ENCODE measurements around the gene CPT1A.

The CPT1A gene

DNA sequence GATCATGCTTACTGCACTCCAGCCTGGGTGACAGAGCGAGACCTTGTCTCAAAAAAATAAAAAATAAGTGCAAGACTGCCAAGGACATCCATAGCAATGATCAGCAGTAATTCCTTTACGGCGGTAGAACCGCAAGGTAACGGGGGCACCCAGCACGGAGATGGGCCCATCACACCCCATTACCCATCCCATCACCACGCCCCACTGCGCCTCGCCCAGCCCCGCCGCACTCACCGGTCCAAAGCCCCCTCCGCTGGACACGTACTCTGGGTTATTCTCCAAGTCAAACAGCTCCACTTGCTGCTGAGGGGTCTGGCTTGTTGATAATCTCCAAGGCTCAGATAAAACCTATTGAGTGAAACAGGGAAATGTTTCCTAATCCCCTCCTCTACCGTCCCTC lies 81.7 kb downstream of the CPT1A start:
- Histone ChIP-seq H3K27me3 (ENCODE audit: insufficient read depth, low read length) (no peaks in the 10 kb centered on the region), H3K4me3 (ENCODE audit: low read depth, low read length, poor library complexity, severe bottlenecking) (no peak overlapping the region), H3F3A (ENCODE audit: insufficient read depth, low read length) (no peaks in the 10 kb centered on the region), H2AFZ (ENCODE audit: low read length) (no peak overlapping the region), H3K4me1 (ENCODE audit: insufficient read depth, low read length, severe bottlenecking) (no peaks in the 10 kb centered on the region), H3K9me3 (ENCODE audit: low read length) (no peaks in the 10 kb centered on the region), H3K36me3 (ENCODE audit: insufficient read depth, low read length) (peaks cover 4% of the 10 kb centered on the region; the same call in 1 of the 2 replicates), H3K27ac (ENCODE audit: low read depth, low read length, poor library complexity, severe bottlenecking) (no peak overlapping the region), H3K9ac (ENCODE audit: low read length) (no peak overlapping the region), H3K79me2 (ENCODE audit: insufficient read depth, low read length) (no peaks in the 10 kb centered on the region), H4K20me1 (ENCODE audit: insufficient read depth, low read length) (no peaks in the 10 kb centered on the region), H3K4me2 (ENCODE audit: low read length) (no peak overlapping the region), H3K9me2 (ENCODE audit: low read depth, low read length) (no peaks in the 10 kb centered on the region)
- TF ChIP-seq CTCF (IDR thresholded peaks at IDR 0.05; ENCODE audit: low read length) (no peak), EZH2 (IDR thresholded peaks at IDR 0.05; ENCODE audit: borderline replicate concordance, low read length) (no peak)

DNA sequence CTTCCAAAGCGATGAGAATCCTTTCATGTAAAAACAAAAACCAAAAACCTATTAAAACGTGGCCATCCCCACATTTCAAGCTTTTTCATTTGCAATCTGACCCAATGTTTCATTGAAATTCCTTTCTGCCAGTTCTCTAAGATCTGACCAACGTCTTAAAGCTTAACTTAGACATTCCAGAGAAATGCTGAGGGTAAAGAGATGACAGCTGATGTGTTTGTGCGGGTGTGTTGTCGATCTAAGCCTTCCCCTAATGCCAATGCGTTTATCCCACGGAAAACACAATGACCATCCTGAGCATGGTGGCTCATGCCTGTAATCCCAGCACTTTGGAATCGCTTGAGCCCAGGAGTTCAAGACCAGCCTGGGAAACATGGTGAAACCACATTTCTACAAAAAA lies 84.0 kb downstream of the CPT1A start:
- no peak overlapping the region for H2AFZ ChIP-seq (ENCODE audit: low read length)
- H3K4me3 ChIP-seq (ENCODE audit: low read depth, low read length, poor library complexity, severe bottlenecking) = no peak overlapping the region
- no peaks in the 10 kb centered on the region for H3K79me2 ChIP-seq (ENCODE audit: insufficient read depth, low read length)
- no peaks in the 10 kb centered on the region for H3K9me2 ChIP-seq (ENCODE audit: low read depth, low read length)
- H3K27me3 ChIP-seq (ENCODE audit: insufficient read depth, low read length) = no peaks in the 10 kb centered on the region
- no peak overlapping the region for H3K4me2 ChIP-seq (ENCODE audit: low read length)
- no peaks in the 10 kb centered on the region for H3K4me1 ChIP-seq (ENCODE audit: insufficient read depth, low read length, severe bottlenecking)
- no peak overlapping the region for H3K9ac ChIP-seq (ENCODE audit: low read length)
- H3K36me3 ChIP-seq (ENCODE audit: insufficient read depth, low read length) = peaks cover 4% of the 10 kb centered on the region; the same call in 1 of the 2 replicates
- no peaks in the 10 kb centered on the region for H3F3A ChIP-seq (ENCODE audit: insufficient read depth, low read length)
- no peak overlapping the region for H3K27ac ChIP-seq (ENCODE audit: low read depth, low read length, poor library complexity, severe bottlenecking)
- no peaks in the 10 kb centered on the region for H4K20me1 ChIP-seq (ENCODE audit: insufficient read depth, low read length)
- H3K9me3 ChIP-seq (ENCODE audit: low read length) = no peaks in the 10 kb centered on the region
- TF ChIP-seq EZH2 (IDR thresholded peaks at IDR 0.05; ENCODE audit: borderline replicate concordance, low read length) (no peak), CTCF (IDR thresholded peaks at IDR 0.05; ENCODE audit: low read length) (no peak)

- no peak overlapping the region for H3K4me2 ChIP-seq (ENCODE audit: low read length)
- no peak overlapping the region for H3K9ac ChIP-seq (ENCODE audit: low read length)
- H4K20me1 ChIP-seq (ENCODE audit: insufficient read depth, low read length) = no peaks in the 10 kb centered on the region
- no peaks in the 10 kb centered on the region for H3K9me2 ChIP-seq (ENCODE audit: low read depth, low read length)
- H3K79me2 ChIP-seq (ENCODE audit: insufficient read depth, low read length) = no peaks in the 10 kb centered on the region
- no peak overlapping the region for H3K4me3 ChIP-seq (ENCODE audit: low read depth, low read length, poor library complexity, severe bottlenecking)
- no peak for TF ChIP-seq CTCF (IDR thresholded peaks at IDR 0.05; ENCODE audit: low read length)
- no peak for TF ChIP-seq EZH2 (IDR thresholded peaks at IDR 0.05; ENCODE audit: borderline replicate concordance, low read length)
- H3K27me3 ChIP-seq (ENCODE audit: insufficient read depth, low read length) = no peaks in the 10 kb centered on the region
- H3K36me3 ChIP-seq (ENCODE audit: insufficient read depth, low read length) = peaks cover 4% of the 10 kb centered on the region; the same call in 1 of the 2 replicates
- H3K4me1 ChIP-seq (ENCODE audit: insufficient read depth, low read length, severe bottlenecking) = no peaks in the 10 kb centered on the region
- H3K9me3 ChIP-seq (ENCODE audit: low read length) = no peaks in the 10 kb centered on the region
- no peak overlapping the region for H2AFZ ChIP-seq (ENCODE audit: low read length)
- no peaks in the 10 kb centered on the region for H3F3A ChIP-seq (ENCODE audit: insufficient read depth, low read length)
- H3K27ac ChIP-seq (ENCODE audit: low read depth, low read length, poor library complexity, severe bottlenecking) = no peak overlapping the region
These were observed 85.4 kb downstream of the CPT1A start for GRCh38 chr11:68756171-68756766.
